ENCODE results near the gene MRPL45.

DNA sequence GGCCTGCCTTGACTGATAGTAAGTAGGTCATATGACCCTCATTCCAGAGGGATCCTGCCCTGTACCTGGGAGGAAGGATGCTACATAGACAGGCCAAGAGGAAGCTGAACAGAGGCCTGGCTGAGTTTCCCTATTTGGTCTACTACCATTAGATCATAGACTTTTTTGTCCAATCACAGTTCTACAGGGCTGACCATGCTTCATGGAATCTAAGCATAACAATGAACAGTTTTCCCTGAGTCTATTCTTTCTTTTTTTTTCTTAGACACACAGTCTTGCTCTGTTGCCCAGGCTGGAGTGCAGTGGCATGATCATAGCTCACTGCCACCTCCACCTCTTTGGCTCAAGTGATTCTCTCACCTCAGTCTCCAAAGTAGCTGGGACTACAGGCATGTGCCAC lies 42.9 kb downstream of the MRPL45 start:
- TF ChIP-seq POLR2AphosphoS5 (IDR thresholded peaks at IDR 0.05; ENCODE audit: low read depth, low read length), result no peak
- TF ChIP-seq SIN3A (IDR thresholded peaks at IDR 0.05; ENCODE audit: borderline replicate concordance, insufficient read depth, low read depth, low read length), result no peak
- TF ChIP-seq, protein P1, sequence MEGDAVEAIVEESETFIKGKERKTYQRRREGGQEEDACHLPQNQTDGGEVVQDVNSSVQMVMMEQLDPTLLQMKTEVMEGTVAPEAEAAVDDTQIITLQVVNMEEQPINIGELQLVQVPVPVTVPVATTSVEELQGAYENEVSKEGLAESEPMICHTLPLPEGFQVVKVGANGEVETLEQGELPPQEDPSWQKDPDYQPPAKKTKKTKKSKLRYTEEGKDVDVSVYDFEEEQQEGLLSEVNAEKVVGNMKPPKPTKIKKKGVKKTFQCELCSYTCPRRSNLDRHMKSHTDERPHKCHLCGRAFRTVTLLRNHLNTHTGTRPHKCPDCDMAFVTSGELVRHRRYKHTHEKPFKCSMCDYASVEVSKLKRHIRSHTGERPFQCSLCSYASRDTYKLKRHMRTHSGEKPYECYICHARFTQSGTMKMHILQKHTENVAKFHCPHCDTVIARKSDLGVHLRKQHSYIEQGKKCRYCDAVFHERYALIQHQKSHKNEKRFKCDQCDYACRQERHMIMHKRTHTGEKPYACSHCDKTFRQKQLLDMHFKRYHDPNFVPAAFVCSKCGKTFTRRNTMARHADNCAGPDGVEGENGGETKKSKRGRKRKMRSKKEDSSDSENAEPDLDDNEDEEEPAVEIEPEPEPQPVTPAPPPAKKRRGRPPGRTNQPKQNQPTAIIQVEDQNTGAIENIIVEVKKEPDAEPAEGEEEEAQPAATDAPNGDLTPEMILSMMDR (IDR thresholded peaks at IDR 0.05), result no peak
